HG03442 (cell line): ENCODE results near the gene ARID4A.
"Not testable (repeated sequence)": the region's sequence is repeated elsewhere in the genome, so short reads cannot be mapped to it uniquely, and the experiment has no call there.

Source experiments
- ATAC-seq: cut with Tn5 transposase; IDR thresholded peaks from one replicate; pipeline ENCODE4 v1.9.1; 2021; ENCODE audit warnings: mild to moderate bottlenecking, moderate library complexity; ENCODE audit not compliant: unreplicated experiment

The ARID4A gene

GRCh38 chr14:58288106-58288792 lies 10.1 kb upstream of the ARID4A start:
- ATAC-seq: no peak

- no peak for ATAC-seq
Observed at GRCh38 chr14:58291646-58292045, 6.7 kb upstream of the ARID4A start.

GRCh38 chr14:58292187-58292586 lies 6.2 kb upstream of the ARID4A start:
- ATAC-seq: no peak

GRCh38 chr14:58294201-58294600 lies 4.2 kb upstream of the ARID4A start:
- no peak for ATAC-seq

- ATAC-seq: no peak
Observed at GRCh38 chr14:58296726-58297125, 1.6 kb upstream of the ARID4A start.

- no peak for ATAC-seq
Observed at GRCh38 chr14:58297412-58297761, 968 bp upstream of the ARID4A start.

GRCh38 chr14:58297762-58298476 lies 436 bp upstream of the ARID4A start:
- ATAC-seq: peak; percentile 80

- no peak for ATAC-seq
Observed at GRCh38 chr14:58299401-58300330, 1.3 kb downstream of the ARID4A start.

- ATAC-seq: no peak
Observed at GRCh38 chr14:58301416-58301815, 3.1 kb downstream of the ARID4A start.

GRCh38 chr14:58305730-58306129 lies 7.4 kb downstream of the ARID4A start:
- no peak for ATAC-seq

GRCh38 chr14:58307597-58308316 lies 9.4 kb downstream of the ARID4A start:
- ATAC-seq: no peak

GRCh38 chr14:58309086-58309485 lies 10.7 kb downstream of the ARID4A start:
- ATAC-seq: no peak

GRCh38 chr14:58313699-58314098 lies 15.3 kb downstream of the ARID4A start:
- ATAC-seq: no peak

- no peak for ATAC-seq
Observed at GRCh38 chr14:58315606-58316005, 17.3 kb downstream of the ARID4A start.

- ATAC-seq: no peak
Observed at GRCh38 chr14:58327019-58327418, 28.7 kb downstream of the ARID4A start.

- peak; percentile 95 for ATAC-seq
Observed at GRCh38 chr14:58331111-58331510, 32.8 kb downstream of the ARID4A start.

GRCh38 chr14:58332561-58332960 lies 34.2 kb downstream of the ARID4A start:
- no peak for ATAC-seq

GRCh38 chr14:58339666-58340065 lies 41.3 kb downstream of the ARID4A start:
- ATAC-seq: not testable (repeated sequence)

- no peak for ATAC-seq
Observed at GRCh38 chr14:58341152-58341748, 42.9 kb downstream of the ARID4A start.

GRCh38 chr14:58343535-58343934 lies 45.2 kb downstream of the ARID4A start:
- ATAC-seq: not testable (repeated sequence)
